AG10803 (cell line): Measurements from ENCODE around the gene CFAP74.

Experiments used
- DNase-seq: peaks from one replicate; pipeline ENCODE4 v3.0.0; 2010; ENCODE audit warnings: low read depth
- H3K4me3 ChIP-seq: 2 replicates; pipeline ENCODE4 v1.5.1; 2011; ENCODE audit warnings: mild to moderate bottlenecking, low read length, control low read depth
- TF ChIP-seq, protein P1 (sequence below): conservative IDR thresholded peaks from 2 replicates; pipeline ENCODE4 v1.5.1; 2011; ENCODE audit warnings: mild to moderate bottlenecking, low read length, control low read depth, inconsistent platforms

Gene CFAP74

GRCh38 chr1:1946540-1946939 lies 57.0 kb downstream of the CFAP74 start:
- no peak overlapping the region for H3K4me3 ChIP-seq
- TF ChIP-seq, protein P1, sequence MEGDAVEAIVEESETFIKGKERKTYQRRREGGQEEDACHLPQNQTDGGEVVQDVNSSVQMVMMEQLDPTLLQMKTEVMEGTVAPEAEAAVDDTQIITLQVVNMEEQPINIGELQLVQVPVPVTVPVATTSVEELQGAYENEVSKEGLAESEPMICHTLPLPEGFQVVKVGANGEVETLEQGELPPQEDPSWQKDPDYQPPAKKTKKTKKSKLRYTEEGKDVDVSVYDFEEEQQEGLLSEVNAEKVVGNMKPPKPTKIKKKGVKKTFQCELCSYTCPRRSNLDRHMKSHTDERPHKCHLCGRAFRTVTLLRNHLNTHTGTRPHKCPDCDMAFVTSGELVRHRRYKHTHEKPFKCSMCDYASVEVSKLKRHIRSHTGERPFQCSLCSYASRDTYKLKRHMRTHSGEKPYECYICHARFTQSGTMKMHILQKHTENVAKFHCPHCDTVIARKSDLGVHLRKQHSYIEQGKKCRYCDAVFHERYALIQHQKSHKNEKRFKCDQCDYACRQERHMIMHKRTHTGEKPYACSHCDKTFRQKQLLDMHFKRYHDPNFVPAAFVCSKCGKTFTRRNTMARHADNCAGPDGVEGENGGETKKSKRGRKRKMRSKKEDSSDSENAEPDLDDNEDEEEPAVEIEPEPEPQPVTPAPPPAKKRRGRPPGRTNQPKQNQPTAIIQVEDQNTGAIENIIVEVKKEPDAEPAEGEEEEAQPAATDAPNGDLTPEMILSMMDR, result no peak
- peak; percentile 27 for DNase-seq

- H3K4me3 ChIP-seq, result no peak overlapping the region
- DNase-seq, result no peak
- TF ChIP-seq, protein P1, result no peak
Measured at GRCh38 chr1:1945782-1946393, 57.7 kb downstream of the CFAP74 start.

GRCh38 chr1:1943834-1944570 lies 59.6 kb downstream of the CFAP74 start:
- peak; percentile 13 for DNase-seq
- no peak overlapping the region for H3K4me3 ChIP-seq
- TF ChIP-seq, protein P1, result peak; percentile 65

GRCh38 chr1:1942753-1943656 lies 60.6 kb downstream of the CFAP74 start:
- TF ChIP-seq, protein P1, result no peak
- H3K4me3 ChIP-seq, result no peak overlapping the region
- DNase-seq, result no peak

- TF ChIP-seq, protein P1, result no peak
- DNase-seq, result no peak
- no peak overlapping the region for H3K4me3 ChIP-seq
Measured at GRCh38 chr1:1941868-1942752, 61.5 kb downstream of the CFAP74 start.

- DNase-seq, result no peak
- no peak overlapping the region for H3K4me3 ChIP-seq
- TF ChIP-seq, protein P1, result no peak
Measured at GRCh38 chr1:1941211-1941841, 62.3 kb downstream of the CFAP74 start.
